GM04503 (cell line): ENCODE results near the gene EFCAB6.

Experiments
- DNase-seq: peaks from one replicate; pipeline ENCODE4 v3.0.0-alpha.2; 2012; ENCODE audit warnings: low read depth

Gene EFCAB6

GRCh38 chr22:43500792-43501785 lies 311.0 kb downstream of the EFCAB6 start:
- no peak for DNase-seq

- DNase-seq, result no peak
Measured at GRCh38 chr22:43498856-43499253, 313.2 kb downstream of the EFCAB6 start.

DNA sequence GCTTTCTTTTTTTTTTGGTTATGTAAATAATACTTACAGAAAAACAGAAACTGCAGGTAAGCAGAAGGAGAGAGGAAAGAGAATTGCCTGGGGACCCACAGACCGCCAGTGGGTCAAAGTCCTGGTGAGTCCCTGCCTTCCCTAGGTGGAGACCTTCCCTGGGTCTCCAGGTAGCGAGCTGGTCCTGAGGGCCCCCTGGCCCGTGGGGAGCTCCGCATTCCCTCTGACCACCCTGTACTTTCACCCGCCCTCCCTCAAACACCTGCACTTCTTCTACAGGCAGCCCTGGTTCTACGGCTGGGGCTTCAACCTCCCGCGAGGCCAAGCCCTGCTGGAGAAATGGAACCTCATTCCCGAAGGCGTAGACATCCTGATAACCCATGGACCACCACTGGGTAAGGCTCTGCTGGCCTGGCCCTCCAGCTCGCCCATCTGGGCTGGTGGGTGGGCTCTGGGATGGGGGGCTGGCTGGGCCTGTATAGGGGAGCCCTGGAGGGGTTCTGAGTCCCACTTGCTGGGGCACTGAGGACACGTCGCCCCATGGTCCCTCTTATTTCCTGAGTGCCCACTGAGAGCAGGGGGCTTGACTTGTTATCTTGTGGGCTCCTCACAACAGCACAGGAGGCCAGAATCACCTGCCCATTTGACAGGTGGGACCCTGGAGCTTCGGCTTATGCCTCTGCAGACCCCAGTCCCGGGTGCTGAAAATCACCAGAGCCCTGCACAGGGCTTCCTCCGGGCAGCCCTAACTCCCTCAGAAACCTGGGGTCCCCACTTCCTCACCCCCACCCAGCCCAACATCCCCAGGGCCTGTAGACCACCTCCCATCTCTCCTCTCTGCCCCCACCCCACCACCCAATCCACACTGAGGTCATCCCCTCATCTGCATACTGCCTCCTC lies 313.9 kb downstream of the EFCAB6 start:
- DNase-seq, result no peak

- DNase-seq, result no peak
Measured at GRCh38 chr22:43493297-43493696, 318.8 kb downstream of the EFCAB6 start.

- no peak for DNase-seq
Measured at GRCh38 chr22:43491737-43492136, 320.4 kb downstream of the EFCAB6 start.

DNA sequence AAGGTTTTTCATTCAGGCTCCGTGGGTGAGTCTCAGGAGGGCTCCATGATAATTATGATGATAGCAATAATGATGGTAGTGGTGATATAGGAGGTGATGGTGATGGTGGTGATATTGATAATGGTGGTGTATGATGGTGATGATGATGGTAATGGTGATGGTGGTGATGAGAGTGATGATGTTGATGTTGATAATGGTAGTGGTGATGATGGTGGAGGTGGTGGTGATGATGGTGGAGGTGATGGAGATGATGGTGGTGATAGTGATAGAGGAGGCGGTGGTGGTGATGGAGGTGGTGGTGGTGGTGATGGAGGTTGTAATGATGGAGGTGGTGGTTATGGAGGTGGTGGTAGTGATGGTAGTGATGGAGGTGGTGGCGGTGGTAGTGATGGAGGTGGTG lies 320.9 kb downstream of the EFCAB6 start:
- no peak for DNase-seq

- no peak for DNase-seq
Measured at GRCh38 chr22:43490311-43490710, 321.8 kb downstream of the EFCAB6 start.

DNA sequence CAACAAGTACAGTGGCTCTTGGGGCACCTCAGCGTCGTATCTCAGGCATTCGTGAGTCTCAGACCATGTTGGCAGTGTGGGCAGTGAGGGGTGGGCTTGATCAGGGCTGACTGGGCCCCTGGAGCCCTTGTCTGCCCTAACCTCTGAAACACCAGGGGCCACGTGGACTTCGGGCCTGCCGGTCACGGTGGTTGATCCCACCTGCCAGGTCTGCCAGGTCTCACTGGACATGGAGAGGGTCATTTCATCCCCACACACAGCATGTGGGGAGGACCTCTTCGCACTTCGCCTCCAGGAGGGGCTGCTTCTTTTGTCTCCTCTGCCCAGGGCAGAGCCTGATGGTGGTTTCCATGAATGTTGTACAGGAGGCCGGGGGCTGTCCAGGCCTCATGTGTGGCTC lies 323.2 kb downstream of the EFCAB6 start:
- DNase-seq, result no peak

- DNase-seq, result no peak
Measured at GRCh38 chr22:43488031-43488866, 323.9 kb downstream of the EFCAB6 start.

DNA sequence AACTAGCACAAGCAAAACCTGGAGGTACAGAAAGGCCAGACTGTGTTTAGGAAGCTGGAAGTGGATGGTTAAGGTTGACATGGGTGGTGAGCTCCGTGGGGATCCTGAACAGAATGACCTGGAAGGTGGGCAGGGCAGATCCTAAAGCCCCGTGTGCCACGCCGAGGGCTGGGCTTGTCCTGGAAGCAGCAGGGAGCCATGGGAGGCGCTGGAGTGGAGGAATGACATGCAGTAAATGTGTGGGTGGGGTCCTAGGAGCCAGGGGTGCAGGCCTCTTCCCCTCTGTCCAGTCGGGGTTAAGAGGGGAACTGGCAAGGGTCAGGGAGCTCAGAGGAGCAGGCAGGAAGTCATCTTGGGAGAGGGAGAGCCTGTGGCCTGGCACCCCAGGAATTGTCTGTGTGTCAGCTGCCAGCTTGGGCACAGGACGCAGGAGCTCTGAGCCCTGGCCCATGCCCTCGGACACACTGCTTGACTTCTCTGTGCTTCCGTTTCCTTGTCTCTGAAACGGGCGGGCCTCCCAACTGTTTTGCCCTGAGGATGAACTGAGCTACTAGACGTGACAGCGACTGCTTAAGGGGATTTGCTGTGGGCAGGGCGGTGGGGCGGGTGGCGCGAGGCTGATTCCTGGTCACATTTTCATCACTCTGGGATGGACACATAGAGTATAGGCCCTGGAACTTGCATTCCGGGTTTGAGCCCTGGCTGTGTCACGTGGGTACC lies 324.6 kb downstream of the EFCAB6 start:
- no peak for DNase-seq

- DNase-seq, result no peak
Measured at GRCh38 chr22:43485502-43486089, 326.5 kb downstream of the EFCAB6 start.

DNA sequence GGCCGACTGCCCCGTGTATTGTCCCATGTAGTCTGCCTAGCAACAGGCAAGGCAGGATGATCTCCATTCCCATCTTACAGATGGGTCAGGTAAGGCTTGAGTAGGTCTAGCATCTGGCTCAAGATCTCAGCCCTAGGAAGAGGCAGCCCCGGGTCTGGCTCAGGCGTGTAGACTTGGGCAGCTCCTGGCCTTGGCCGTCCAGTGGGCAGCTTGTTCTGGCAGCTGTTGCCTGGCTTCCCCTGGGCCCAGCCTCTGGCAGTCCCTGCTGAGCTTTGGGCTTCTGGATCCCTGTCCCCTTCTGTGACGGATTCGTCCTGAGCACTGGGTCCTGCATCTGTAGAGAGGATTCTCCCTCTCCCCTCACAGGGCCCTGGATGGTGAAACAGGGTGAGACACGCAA lies 327.9 kb downstream of the EFCAB6 start:
- no peak for DNase-seq

DNA sequence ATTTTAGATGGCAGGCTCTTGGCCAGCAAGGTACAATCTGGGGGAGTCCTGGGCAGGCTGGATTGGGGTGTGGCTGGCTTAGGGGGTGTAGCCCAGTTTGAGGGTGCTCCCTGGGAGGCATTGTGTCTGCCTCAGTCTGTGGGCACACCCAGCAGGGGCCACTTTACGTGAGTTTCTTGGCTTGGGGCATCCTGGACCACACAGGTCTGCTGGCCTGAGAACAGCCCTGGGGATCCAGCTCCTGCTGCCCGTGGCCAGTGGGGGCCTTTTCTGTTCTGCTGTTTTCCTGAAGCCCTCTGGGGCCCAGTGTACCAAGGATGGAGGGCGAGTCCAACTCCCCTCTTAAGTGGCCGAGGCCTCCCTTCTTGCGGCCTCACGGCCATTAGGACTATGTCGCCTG lies 328.4 kb downstream of the EFCAB6 start:
- DNase-seq, result no peak

DNA sequence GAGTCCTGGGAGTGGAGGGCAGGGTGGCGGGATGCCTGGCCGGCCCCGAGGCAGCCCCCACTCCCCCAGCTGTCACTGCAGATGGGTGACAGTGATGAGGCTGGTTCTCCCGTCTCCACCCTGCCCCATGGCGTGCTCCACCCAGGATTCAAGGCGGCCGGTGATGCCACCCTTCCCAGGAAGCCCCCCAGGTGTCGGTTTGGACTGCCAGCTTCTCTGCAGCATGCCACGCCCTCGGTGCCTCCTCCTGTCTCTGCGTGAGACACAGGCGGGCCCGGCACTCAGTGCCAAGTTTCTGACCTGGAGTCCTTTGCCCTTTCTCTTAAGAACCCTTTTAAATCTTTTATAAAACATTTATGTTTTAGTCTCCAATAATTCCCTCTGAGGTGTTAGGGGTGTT lies 328.8 kb downstream of the EFCAB6 start:
- no peak for DNase-seq

- DNase-seq, result no peak
Measured at GRCh38 chr22:43482318-43482625, 329.8 kb downstream of the EFCAB6 start.

DNA sequence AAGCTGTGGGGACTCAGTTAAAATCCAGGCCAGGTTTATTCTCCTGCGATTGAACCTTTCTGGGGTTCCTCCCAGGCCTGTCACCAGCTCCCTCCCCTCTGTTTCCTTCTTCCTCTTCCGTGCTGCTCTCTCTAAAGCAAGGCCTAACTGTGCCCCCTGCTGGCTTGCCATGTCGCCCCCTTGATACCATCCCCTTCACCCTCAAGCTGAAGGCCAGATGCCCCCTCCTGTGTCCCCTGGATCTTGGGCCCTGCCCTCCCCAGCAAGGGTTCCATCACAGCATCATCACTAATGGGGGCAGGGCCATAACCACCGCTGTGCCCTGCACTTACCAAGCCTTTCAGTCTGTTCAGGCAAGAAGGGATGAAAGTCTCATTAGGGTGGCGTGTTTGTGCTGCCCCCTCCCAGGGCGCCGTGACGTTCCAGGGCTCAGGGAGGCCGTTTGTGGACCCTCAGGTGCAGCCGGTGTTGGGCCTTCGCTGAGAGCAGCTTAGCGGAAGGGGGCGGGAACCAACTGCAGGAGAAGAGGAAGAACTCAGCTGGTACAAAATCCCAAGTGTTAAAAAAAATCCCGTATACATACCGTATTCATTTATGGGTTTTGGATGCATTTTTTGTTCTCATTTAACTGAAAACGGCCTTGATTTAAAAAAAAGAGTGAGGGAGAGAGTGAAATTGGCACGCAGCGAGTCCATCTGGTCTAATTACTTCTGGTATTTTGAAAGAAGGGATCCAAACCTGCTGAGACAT lies 330.4 kb downstream of the EFCAB6 start:
- no peak for DNase-seq

- no peak for DNase-seq
Measured at GRCh38 chr22:43479962-43480361, 332.1 kb downstream of the EFCAB6 start.

GRCh38 chr22:43479301-43479950 lies 332.7 kb downstream of the EFCAB6 start:
- no peak for DNase-seq
